ENCODE data around the gene BBS5. TPM values are rescaled to one million over a fixed set of nuclear protein-coding genes. Genes with fewer than 3 reads are reported as not detected.
"Not testable (repeated sequence)": the region's sequence is repeated elsewhere in the genome, so short reads cannot be mapped to it uniquely, and the experiment has no call there.

The BBS5 gene
- total RNA-seq, 1 donor from 2014 or later = 8.7 TPM

DNA sequence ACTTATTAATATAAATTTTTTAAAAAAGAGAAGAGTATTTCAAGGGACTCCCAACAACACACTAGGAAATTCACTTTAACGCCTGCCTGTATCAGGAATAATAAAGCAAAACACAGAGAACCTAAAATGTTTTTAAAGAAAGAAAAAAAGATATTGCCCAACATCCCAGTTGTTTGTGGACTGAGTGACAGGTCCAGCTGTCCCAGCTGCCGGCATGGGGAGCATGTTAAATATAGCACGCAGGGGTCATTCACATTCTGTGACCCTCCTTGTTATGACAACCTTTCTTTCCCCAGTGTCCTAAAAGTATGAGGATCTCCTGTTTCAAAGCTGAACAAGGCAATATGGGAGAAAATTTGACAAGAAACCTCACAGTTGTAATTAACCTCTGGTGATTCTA lies 34.6 kb downstream of the BBS5 start:
- Histone ChIP-seq H3K4me3 (ENCODE audit: low read depth, low read length) (no peak overlapping the region), H3K27me3 (ENCODE audit: control insufficient read depth, insufficient read depth, low read length) (no peaks in the 10 kb centered on the region), H3K36me3 (ENCODE audit: control insufficient read depth, insufficient read depth, low read length) (no peaks in the 10 kb centered on the region)
- no peak for DNase-seq (ENCODE audit: low read depth)
- TF ChIP-seq CTCF (IDR thresholded peaks at IDR 0.05; ENCODE audit: insufficient read depth, low read length, poor library complexity, severe bottlenecking) = no peak

DNA sequence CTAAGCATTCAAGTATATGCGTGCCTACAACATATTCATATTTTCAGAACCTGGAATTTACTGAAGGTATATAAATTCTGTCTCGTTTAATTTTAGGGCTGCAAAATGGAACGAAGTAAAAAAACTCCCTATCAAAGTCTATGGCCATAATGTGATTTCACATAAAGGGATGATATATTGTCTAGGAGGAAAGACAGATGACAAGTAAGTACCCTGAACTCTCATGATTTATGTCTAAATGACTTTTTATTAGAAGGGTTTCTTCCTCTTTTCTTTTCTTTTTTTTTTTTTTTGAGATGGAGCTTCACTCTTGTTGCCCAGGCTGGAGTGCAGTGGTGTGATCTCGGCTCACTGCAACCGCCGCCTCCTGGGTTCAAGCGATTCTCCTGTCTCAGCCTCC lies 35.5 kb downstream of the BBS5 start:
- not testable (repeated sequence) for DNase-seq (ENCODE audit: low read depth); H3K27me3 ChIP-seq (ENCODE audit: control insufficient read depth, insufficient read depth, low read length); H3K4me3 ChIP-seq (ENCODE audit: low read depth, low read length); H3K36me3 ChIP-seq (ENCODE audit: control insufficient read depth, insufficient read depth, low read length)

- H3K27me3 ChIP-seq (ENCODE audit: control insufficient read depth, insufficient read depth, low read length); H3K36me3 ChIP-seq (ENCODE audit: control insufficient read depth, insufficient read depth, low read length); H3K4me3 ChIP-seq (ENCODE audit: low read depth, low read length); DNase-seq (ENCODE audit: low read depth): not testable (repeated sequence)
Observed at GRCh38 chr2:169516488-169516995, 37.2 kb downstream of the BBS5 start.

DNA sequence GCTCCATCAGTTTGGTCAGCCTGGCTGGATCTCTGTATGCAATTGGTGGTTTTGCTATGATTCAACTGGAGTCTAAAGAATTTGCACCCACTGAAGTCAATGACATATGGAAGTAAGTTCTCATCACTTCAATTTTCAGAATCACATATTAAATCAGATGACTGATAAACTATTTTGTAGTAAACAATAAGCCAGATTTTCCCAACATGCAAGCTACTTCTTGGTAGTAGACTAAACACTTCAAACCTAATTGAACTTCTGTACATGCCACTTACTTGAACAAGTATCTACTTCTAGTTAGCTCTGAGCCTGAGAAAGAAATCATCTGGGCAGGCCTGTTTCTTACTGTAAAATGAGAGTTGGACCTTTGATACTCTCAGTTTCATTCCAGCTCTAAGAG lies 41.6 kb downstream of the BBS5 start:
- Histone ChIP-seq H3K4me3 (ENCODE audit: low read depth, low read length) (no peak overlapping the region), H3K27me3 (ENCODE audit: control insufficient read depth, insufficient read depth, low read length) (no peaks in the 10 kb centered on the region)
- DNase-seq (ENCODE audit: low read depth) = no peak

GRCh38 chr2:169523681-169524080 lies 44.4 kb downstream of the BBS5 start:
- TF ChIP-seq CTCF (IDR thresholded peaks at IDR 0.05; ENCODE audit: insufficient read depth, low read length, poor library complexity, severe bottlenecking) = no peak
- Histone ChIP-seq H3K4me3 (ENCODE audit: low read depth, low read length) (no peak overlapping the region), H3K27me3 (ENCODE audit: control insufficient read depth, insufficient read depth, low read length) (no peaks in the 10 kb centered on the region), H3K36me3 (ENCODE audit: control insufficient read depth, insufficient read depth, low read length) (no peaks in the 10 kb centered on the region)
- no peak for DNase-seq (ENCODE audit: low read depth)

More for the DNA sequence above, 41.6 kb downstream of the BBS5 start:
- H3K36me3 ChIP-seq (ENCODE audit: control insufficient read depth, insufficient read depth, low read length) = no peaks in the 10 kb centered on the region
- no peak for TF ChIP-seq CTCF (IDR thresholded peaks at IDR 0.05; ENCODE audit: insufficient read depth, low read length, poor library complexity, severe bottlenecking)

DNA sequence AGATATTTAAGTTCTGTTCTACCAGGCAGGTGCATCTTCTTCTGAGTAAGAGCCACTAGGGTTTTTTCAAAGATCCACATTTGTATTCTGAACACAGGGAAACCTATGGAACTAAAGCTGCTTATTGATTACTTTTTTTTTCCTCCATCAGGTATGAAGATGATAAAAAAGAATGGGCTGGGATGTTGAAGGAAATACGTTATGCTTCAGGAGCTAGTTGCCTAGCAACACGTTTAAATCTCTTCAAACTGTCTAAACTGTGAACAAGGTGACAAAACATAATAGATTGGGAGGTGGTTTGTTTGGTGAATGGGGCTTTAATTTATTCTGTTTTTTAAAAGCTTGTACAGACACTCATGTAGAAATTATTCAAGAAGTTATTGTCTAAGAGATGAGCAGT lies 46.1 kb downstream of the BBS5 start:
- no peaks in the 10 kb centered on the region for H3K27me3 ChIP-seq (ENCODE audit: control insufficient read depth, insufficient read depth, low read length)
- no peak for TF ChIP-seq CTCF (IDR thresholded peaks at IDR 0.05; ENCODE audit: insufficient read depth, low read length, poor library complexity, severe bottlenecking)
- H3K36me3 ChIP-seq (ENCODE audit: control insufficient read depth, insufficient read depth, low read length) = no peaks in the 10 kb centered on the region
- no peak for DNase-seq (ENCODE audit: low read depth)
- no peak overlapping the region for H3K4me3 ChIP-seq (ENCODE audit: low read depth, low read length)

GRCh38 chr2:169526451-169526850 lies 47.2 kb downstream of the BBS5 start:
- H3K27me3 ChIP-seq (ENCODE audit: control insufficient read depth, insufficient read depth, low read length) = no peaks in the 10 kb centered on the region
- no peak for TF ChIP-seq CTCF (IDR thresholded peaks at IDR 0.05; ENCODE audit: insufficient read depth, low read length, poor library complexity, severe bottlenecking)
- H3K4me3 ChIP-seq (ENCODE audit: low read depth, low read length) = no peak overlapping the region
- H3K36me3 ChIP-seq (ENCODE audit: control insufficient read depth, insufficient read depth, low read length) = no peaks in the 10 kb centered on the region
- DNase-seq (ENCODE audit: low read depth) = no peak

Measured in kidney epithelial cell (primary cell).